LNCaP clone FGC (cell line): ENCODE measurements around the gene SMPD2.
A peak's percentile ranks its signal among the peaks of the same experiment; 100 is the strongest.

Experiments
- DNase-seq: peaks from one replicate; pipeline ENCODE4 v3.0.0-alpha.2; 2011; ENCODE audit warnings: low read depth
- H3K4me3 ChIP-seq: 2 replicates; pipeline ENCODE4 v1.5.1; 2011; ENCODE audit warnings: mild to moderate bottlenecking, low read depth, low read length, control low read depth
- TF ChIP-seq, protein P1 (sequence below): IDR thresholded peaks from 2 replicates; pipeline ENCODE4 v1.5.1; 2012; ENCODE audit warnings: mild to moderate bottlenecking; ENCODE audit not compliant: control insufficient read depth, insufficient read depth; ENCODE audit errors: extremely low read depth

SMPD2 gene

DNA sequence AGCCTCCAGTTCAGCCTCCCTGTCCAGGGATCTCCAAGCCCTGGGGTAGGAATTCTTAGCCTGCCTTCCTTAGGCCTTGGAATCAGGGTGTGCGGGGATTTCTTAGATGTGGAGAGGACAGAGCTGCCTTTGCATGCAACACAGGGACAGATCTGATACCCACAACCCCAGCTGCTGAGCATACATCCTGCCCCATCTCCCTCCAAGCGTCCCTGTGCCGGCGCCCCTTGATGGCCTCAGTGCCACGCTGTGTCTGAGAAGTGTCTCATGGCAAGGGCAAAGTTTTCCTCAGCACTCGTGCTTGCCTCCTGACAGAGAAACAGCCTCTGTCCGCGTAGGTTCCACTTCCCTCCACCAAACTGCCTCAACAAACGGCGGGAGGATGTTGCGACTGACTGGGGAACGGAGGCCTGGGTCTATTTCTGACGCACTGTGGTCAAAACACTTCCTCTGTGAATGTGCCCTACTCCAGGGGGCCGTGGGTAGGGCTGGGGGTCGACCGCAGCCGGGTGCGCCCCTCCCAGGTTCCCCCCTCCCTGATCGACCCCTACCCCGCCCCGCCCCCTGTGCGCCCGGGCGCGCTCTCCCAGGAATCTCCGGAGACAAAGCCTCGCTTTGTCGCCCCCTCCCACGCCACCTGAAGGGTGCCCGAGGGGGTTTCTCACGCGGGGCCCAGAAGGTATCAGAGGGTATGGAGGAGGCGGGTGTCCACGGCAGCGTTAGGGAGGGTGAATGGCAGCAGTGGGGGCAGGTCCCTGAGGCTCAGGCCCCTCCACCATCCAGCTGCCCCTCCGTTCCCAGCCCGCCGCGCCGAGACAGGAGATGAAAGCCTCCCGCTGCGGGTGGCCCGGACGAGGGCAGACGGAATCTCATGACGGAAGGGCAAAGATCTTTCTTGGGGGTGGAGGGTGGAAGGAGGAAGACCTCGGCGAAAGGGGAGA lies 14.2 kb downstream of the SMPD2 start:
- TF ChIP-seq, protein P1, sequence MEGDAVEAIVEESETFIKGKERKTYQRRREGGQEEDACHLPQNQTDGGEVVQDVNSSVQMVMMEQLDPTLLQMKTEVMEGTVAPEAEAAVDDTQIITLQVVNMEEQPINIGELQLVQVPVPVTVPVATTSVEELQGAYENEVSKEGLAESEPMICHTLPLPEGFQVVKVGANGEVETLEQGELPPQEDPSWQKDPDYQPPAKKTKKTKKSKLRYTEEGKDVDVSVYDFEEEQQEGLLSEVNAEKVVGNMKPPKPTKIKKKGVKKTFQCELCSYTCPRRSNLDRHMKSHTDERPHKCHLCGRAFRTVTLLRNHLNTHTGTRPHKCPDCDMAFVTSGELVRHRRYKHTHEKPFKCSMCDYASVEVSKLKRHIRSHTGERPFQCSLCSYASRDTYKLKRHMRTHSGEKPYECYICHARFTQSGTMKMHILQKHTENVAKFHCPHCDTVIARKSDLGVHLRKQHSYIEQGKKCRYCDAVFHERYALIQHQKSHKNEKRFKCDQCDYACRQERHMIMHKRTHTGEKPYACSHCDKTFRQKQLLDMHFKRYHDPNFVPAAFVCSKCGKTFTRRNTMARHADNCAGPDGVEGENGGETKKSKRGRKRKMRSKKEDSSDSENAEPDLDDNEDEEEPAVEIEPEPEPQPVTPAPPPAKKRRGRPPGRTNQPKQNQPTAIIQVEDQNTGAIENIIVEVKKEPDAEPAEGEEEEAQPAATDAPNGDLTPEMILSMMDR, result no peak
- H3K4me3 ChIP-seq, result peak overlapping the region; percentile 62
- no peak for DNase-seq

DNA sequence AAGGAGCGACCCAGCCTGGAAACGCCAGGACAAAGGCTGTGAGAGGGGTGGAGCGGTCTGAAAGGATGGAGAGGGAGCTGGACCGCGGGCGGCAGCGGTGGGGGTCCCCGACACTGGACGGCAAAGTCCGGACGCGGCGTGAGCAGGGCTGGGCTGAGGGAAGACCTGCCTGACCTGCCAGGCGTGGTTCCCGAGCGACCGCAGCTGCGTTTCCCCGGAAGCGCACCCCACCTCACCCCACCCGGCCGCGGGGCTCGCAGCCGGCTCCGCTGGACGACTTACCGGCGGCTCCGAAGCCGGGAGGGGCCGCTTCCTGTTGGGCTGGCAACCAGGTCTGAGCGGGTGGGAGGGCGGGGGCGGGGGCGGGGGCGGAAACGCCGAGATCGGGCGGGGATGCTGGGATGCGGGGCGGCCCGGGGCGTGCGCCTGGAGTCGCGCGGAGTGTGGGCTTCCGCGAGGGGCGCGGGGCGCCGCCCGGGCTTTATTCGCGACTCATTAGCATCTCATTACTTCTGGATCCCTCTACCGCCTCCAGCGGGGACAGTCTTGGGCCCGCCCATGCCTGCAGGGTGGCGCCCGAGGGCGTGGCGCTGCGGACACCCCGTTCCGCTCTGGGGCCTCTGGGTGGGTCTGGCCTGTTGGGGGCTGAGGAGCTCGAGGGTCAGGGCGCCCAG lies 15.1 kb downstream of the SMPD2 start, which contains the start of gene MICAL1:
Gene MICAL1 (minus strand): TSS at position 336 of the 674 bp plus-strand sequence. CDS start 1,576 bp downstream, outside the sequence.
- peak within 1 kb of the TSS; percentile 62 for H3K4me3 ChIP-seq
- TF ChIP-seq, protein P1, result 0 out of 2 replicates have a peak, but pooled peaks have one; percentile 17
- no peak for DNase-seq

DNA sequence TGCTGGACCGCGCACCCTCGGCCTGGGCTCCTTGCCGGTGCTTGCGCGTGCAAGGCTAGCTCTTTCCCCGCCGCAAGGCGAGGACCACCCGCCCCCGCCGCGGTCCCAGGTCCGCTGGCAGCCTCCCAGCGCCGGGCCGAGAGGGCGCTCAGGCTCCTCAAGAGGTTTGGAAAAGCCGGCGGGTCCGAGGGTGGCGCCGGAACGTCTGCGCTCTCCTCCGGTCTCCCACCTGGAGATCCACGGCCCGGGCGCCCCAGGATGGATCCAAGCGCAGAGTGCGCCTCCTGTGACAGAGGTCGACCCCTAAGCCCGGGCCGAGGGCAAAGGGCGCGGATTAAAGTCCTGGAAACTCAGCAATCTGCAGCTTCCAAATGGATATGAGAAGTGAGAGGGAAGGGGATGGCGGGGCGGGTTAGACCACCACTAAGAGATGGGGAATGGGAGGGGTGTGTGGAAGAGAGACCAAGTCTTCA lies 15.6 kb downstream of the SMPD2 start:
- H3K4me3 ChIP-seq, result peak overlapping the region; percentile 62
- DNase-seq, result no peak
- TF ChIP-seq, protein P1, result no peak

DNA sequence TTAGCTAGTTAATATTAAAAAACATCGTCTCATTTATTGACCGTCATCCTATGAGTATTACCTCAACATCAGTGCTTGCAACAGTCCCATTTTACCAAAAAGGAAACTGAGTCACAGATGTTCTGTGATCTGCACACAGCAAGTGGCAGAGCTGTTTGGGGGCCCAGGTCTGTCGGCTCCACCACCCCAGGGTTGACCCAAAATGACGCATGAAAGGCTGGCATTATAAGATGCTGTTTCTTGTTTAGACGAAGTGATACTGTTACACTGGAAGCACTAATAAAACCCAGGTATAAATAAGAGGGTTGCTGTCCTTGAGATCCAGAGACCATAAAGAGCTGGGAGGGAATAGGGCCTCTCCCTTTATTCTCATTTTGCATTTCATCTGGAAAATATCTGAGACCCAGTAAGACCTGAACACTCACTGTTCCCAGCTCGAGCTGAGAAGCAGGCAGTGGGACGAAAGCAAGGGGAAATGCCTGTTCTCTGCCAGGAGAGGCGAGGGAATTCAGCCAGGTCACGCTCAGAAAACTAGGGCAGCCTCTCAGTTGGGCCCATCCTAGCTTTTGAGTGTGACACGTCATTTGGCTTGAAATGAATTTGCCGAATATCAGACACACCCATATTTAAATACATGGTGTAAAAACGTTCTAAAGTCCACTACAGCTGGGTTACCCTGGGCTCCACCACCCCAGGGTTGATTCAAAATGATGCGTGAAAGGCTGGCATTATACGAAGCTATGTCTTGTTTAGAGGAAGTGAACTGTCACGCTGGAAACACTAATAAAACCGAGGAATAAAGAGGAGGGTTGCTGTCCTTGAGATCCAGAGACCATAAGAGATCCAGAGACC lies 16.4 kb downstream of the SMPD2 start:
- no peak overlapping the region for H3K4me3 ChIP-seq
- TF ChIP-seq, protein P1, result no peak
- no peak for DNase-seq

DNA sequence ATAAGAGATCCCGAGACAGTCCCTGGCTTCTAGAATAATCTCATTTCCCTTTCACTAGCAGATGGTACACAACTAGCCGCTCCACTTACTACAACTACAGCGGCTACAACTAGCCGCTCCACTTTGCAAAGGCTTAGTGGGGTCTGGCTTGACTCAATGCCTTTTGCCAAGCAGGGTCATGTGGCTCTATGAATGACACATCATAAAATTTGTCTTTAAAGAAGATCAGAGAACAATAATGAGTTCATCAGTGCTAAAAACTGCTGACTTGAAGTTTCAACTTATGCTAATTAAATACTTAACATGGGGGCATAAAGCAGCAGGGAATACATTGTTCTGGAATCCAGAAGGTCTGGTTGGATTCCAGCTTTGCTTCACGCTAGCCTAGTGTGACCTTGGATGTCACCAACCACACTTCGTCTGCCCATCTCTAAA lies 17.1 kb downstream of the SMPD2 start:
- TF ChIP-seq, protein P1, result no peak
- no peak for DNase-seq
- H3K4me3 ChIP-seq, result no peak overlapping the region
